ENCODE data around the gene LYST.

DNA sequence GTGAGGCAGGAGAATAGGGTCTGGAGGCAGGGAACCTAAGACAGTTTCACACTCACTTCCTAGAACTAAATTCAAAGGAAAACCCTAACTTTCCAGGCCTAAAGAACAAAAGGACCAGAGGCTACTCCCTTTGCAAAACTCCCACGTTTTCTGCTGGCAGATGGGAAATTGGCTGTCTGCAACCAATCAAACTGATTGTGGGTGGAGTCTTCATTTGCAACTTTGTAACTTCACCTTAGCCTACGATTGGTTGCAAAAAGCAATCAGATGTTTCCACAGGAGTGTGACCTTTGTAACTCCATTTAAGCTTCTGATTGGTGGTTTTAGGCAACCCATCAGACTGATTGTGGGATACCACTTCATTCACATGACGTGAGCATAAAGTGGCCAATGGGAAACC, 197.4 kb downstream of the LYST start:
- TF ChIP-seq, protein P1, sequence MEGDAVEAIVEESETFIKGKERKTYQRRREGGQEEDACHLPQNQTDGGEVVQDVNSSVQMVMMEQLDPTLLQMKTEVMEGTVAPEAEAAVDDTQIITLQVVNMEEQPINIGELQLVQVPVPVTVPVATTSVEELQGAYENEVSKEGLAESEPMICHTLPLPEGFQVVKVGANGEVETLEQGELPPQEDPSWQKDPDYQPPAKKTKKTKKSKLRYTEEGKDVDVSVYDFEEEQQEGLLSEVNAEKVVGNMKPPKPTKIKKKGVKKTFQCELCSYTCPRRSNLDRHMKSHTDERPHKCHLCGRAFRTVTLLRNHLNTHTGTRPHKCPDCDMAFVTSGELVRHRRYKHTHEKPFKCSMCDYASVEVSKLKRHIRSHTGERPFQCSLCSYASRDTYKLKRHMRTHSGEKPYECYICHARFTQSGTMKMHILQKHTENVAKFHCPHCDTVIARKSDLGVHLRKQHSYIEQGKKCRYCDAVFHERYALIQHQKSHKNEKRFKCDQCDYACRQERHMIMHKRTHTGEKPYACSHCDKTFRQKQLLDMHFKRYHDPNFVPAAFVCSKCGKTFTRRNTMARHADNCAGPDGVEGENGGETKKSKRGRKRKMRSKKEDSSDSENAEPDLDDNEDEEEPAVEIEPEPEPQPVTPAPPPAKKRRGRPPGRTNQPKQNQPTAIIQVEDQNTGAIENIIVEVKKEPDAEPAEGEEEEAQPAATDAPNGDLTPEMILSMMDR (conservative IDR thresholded peaks at IDR 0.05; ENCODE audit: low read length) = no peak
- TF ChIP-seq EZH2phosphoT487 (IDR thresholded peaks at IDR 0.05; ENCODE audit: borderline replicate concordance, low read depth, low read length) = no peak

Measured in OCI-LY7 (cell line).